Peyer's patch (tissue), 4 donors: ENCODE data around the gene GREB1L. TPM values are rescaled to one million over a fixed set of nuclear protein-coding genes. Genes with fewer than 3 reads are reported as not detected.

Experiments
- DNase-seq, 3 donors: peaks; one replicate each; pipeline ENCODE4 v3.0.0-alpha.2; 2017 to 2019
- H3K27ac ChIP-seq, 4 donors: fragments of 200-600 bp; sonication (generic); one replicate each; pipeline ENCODE4 v1.5.1; 2016 to 2019
- H3K27me3 ChIP-seq, 2 donors: fragments of 200-600 bp; sonication (generic); one replicate each; pipeline ENCODE4 v1.5.1; 2019
- H3K36me3 ChIP-seq, 3 donors: fragments of 200-600 bp; sonication (generic); one replicate each; pipeline ENCODE4 v1.5.1; 2016 to 2019
- H3K4me1 ChIP-seq, 4 donors: fragments of 200-600 bp; sonication (generic); one replicate each; pipeline ENCODE4 v1.5.1; 2016 to 2019
- H3K4me3 ChIP-seq, 4 donors: fragments of 200-600 bp; sonication (generic); 1 replicate in 3 of 4; 2 replicates in 1 of 4; pipeline ENCODE4 v1.5.1; 2016 to 2019; ENCODE audit warnings: mild to moderate bottlenecking in 1 of 4
- H3K9me3 ChIP-seq, 4 donors: fragments of 200-600 bp; sonication (generic); one replicate each; pipeline ENCODE4 v1.5.1; 2016 to 2019; ENCODE audit warnings: mild to moderate bottlenecking in 1 of 4
- POLR2A ChIP-seq, 2 donors: fragments of 450-650 bp; IDR thresholded peaks; one replicate each; pipeline ENCODE4 v1.5.1; 2017; ENCODE audit warnings: antibody characterized with exemption in 2 of 2, mild to moderate bottlenecking in 2 of 2, moderate library complexity in 2 of 2
- total RNA-seq, 4 donors: library from RNA; depleted of rRNA; stranded (reverse); fragments of >200 nt; gene quantifications; one replicate each; pipeline ENCODE4 v1.1.0, GENCODE V29; 2016
- TF ChIP-seq, protein P1 (sequence below), 6 experiments: fragments of 450-650 bp in 4 of 6; fragments of 200-600 bp in 2 of 6; sonication (generic) in 1 of 6; IDR thresholded peaks; one replicate each; pipeline ENCODE4 v1.5.1; 2017 to 2019; ENCODE audit warnings: antibody characterized with exemption in 6 of 6, mild to moderate bottlenecking in 3 of 6, moderate library complexity in 1 of 6

Gene GREB1L
- total RNA-seq, 4 donors from 2014 or later, result 0.53 to 3.3 (median 2.8) TPM

DNA sequence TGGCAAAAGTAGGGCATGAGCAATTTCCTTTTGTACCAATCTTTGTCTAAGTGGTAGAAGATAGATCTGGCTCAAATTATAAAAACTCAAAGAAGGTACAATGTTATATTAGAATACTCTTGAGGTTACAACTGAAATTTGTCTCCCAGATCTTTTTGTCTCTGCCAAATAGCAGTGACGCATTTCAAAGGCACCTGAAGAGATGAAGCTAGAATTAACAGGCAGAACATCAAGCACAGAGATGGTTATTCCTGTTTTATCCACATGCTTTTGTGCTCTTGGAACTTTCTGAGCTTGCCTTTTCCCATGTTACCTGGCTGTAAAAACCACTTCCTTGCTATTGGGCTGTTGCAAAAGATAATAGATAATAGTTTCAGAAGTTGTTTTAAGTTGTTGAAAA is 74.3 kb downstream of the GREB1L start:
- Histone ChIP-seq H3K36me3 (no peaks in the 10 kb centered on the region), H3K27me3 (no peaks in the 10 kb centered on the region), H3K4me1 (no peaks in the 10 kb centered on the region), H3K27ac (no peak overlapping the region), H3K9me3 (no peaks in the 10 kb centered on the region), H3K4me3 (no peak overlapping the region)
- no peak for DNase-seq
- TF ChIP-seq, protein P1, sequence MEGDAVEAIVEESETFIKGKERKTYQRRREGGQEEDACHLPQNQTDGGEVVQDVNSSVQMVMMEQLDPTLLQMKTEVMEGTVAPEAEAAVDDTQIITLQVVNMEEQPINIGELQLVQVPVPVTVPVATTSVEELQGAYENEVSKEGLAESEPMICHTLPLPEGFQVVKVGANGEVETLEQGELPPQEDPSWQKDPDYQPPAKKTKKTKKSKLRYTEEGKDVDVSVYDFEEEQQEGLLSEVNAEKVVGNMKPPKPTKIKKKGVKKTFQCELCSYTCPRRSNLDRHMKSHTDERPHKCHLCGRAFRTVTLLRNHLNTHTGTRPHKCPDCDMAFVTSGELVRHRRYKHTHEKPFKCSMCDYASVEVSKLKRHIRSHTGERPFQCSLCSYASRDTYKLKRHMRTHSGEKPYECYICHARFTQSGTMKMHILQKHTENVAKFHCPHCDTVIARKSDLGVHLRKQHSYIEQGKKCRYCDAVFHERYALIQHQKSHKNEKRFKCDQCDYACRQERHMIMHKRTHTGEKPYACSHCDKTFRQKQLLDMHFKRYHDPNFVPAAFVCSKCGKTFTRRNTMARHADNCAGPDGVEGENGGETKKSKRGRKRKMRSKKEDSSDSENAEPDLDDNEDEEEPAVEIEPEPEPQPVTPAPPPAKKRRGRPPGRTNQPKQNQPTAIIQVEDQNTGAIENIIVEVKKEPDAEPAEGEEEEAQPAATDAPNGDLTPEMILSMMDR (IDR thresholded peaks at IDR 0.05), result no peak
- TF ChIP-seq POLR2A (IDR thresholded peaks at IDR 0.05), result no peak

DNA sequence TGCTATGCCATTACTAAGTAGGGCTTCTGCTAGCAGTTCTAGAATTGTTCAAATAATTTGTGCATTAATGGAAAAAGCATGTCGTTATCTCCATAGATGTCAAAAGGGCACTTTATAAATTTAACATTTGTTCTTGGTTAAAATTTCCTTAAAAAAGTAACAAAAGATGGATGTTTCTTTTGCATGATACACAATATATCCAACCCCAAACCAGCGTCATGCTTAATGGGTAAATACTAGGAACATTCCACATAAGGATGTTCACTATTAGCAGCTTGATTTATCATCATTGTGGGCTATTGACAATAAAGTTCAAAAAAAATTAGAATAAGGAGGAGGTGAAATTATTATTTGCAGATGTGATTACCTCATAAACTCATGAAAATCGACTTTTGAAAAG is 79.7 kb downstream of the GREB1L start:
- no peaks in the 10 kb centered on the region for H3K9me3 ChIP-seq
- no peak for TF ChIP-seq POLR2A (IDR thresholded peaks at IDR 0.05)
- TF ChIP-seq, protein P1 (IDR thresholded peaks at IDR 0.05), result no peak
- no peak overlapping the region for H3K27ac ChIP-seq
- H3K4me1 ChIP-seq, result no peaks in the 10 kb centered on the region
- no peak overlapping the region for H3K4me3 ChIP-seq
- DNase-seq, result no peak
- H3K36me3 ChIP-seq, result no peaks in the 10 kb centered on the region
- H3K27me3 ChIP-seq, result no peaks in the 10 kb centered on the region

DNA sequence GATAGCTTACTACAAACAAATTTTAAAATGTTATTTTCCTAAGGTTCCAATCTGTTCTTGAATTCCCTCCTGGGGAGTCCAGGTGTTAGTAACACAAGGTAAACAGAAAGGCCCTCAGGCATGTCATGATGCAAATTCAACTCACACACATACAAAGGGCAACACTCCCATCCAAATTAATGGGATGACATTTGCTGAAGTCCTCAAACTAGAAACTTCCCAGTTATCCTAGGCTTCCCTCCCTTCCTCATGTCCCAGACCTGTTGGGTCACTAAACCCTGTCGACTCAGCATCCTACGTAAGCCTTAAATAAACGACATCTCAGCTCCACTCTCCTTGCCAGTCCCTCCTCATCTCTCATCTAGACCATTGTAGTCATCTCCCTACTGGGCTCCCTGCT is 85.1 kb downstream of the GREB1L start:
- H3K27ac ChIP-seq, result no peak overlapping the region
- no peaks in the 10 kb centered on the region for H3K36me3 ChIP-seq
- no peak overlapping the region for H3K4me3 ChIP-seq
- no peaks in the 10 kb centered on the region for H3K4me1 ChIP-seq
- no peaks in the 10 kb centered on the region for H3K9me3 ChIP-seq
- no peaks in the 10 kb centered on the region for H3K27me3 ChIP-seq
- no peak for TF ChIP-seq POLR2A (IDR thresholded peaks at IDR 0.05)
- TF ChIP-seq, protein P1 (IDR thresholded peaks at IDR 0.05), result no peak
- no peak for DNase-seq

DNA sequence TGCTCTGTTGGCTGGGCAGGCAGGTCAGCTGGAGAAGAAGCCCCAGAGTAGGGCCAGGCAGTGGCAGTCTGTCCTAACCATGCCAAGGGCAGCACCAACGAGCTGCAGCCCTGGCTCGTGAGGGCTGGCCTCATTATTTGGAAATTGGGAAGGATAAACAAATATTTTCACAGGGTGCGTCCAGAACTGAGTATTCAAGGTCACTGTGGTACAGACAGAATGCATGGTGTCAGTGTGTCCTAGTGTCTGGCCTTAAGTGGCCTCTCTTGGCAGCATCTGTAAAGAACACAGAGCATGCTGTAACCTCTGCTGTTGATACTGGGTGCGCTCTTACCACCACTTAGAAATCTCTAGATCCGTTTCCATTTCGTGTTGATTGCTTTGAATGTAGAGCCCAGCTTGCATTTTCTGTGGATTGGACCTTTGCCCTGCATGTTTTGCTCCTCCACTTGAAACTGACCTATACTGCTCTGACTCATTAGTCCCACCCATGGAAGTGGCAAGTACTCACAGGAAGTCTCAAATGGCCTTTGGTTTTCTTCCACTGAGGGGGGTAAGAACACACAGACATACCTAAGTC is 88.2 kb downstream of the GREB1L start:
- peak in 1 of 3 donors; percentile 76 for DNase-seq
- peak overlapping the region in 2 of 4 donors; percentile 8 to 75 for H3K27ac ChIP-seq
- H3K4me1 ChIP-seq, result no peaks in the 10 kb centered on the region
- no peaks in the 10 kb centered on the region for H3K9me3 ChIP-seq
- H3K4me3 ChIP-seq, result peak overlapping the region in 1 of 4 donors; percentile 28
- H3K36me3 ChIP-seq, result no peaks in the 10 kb centered on the region
- TF ChIP-seq POLR2A (IDR thresholded peaks at IDR 0.05), result no peak
- TF ChIP-seq, protein P1 (IDR thresholded peaks at IDR 0.05), result no peak
- H3K27me3 ChIP-seq, result no peaks in the 10 kb centered on the region

DNA sequence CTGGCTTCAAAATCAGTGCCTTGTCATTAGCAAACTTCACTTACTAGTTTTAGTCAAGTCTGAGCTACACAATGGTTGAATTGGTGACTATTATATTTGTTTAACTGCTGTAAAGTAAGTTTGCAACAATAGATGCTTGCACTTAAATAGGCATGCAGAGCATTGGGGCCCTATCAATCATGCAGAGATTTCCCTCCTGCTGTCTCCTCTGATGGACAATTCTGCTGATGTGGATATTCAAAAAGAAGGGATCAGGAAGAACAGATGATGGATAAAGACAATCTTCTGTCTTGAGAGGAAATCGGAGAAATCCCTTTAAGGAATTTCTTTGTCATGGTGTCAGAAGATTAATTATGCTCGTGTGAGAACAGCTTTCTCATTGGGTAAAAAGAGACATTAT is 89.0 kb downstream of the GREB1L start:
- no peak for DNase-seq
- Histone ChIP-seq H3K9me3 (no peaks in the 10 kb centered on the region), H3K4me3 (no peak overlapping the region), H3K27ac (no peak overlapping the region), H3K4me1 (no peaks in the 10 kb centered on the region), H3K27me3 (no peaks in the 10 kb centered on the region), H3K36me3 (no peaks in the 10 kb centered on the region)
- no peak for TF ChIP-seq POLR2A (IDR thresholded peaks at IDR 0.05)
- TF ChIP-seq, protein P1 (IDR thresholded peaks at IDR 0.05), result no peak
